ENCODE results near the gene CCDC200. TPM values are rescaled to one million over a fixed set of nuclear protein-coding genes. Genes with fewer than 3 reads are reported as not detected.

Gene CCDC200
- total RNA-seq, 1 experiment from 2014 or later, result not detected

- no peaks in the 10 kb centered on the region for H3K27me3 ChIP-seq (ENCODE audit: insufficient read depth, low read length)
- H4K20me1 ChIP-seq (ENCODE audit: control insufficient read depth, insufficient read depth, insufficient read length), result no peaks in the 10 kb centered on the region
- H4K91ac ChIP-seq (ENCODE audit: insufficient read length, low read depth, low read length), result no peak overlapping the region
- no peak overlapping the region for H3K56ac ChIP-seq (ENCODE audit: insufficient read length, low read depth, low read length)
- WGBS (ENCODE audit: extremely low coverage, insufficient read length, low lambda C conversion rate), result no CpG with 5 or more reads among the region's 7 CpGs
- peak overlapping the region; percentile 91 to 95 for H3K4me3 Mint-ChIP-seq
- H2BK12ac ChIP-seq (ENCODE audit: insufficient read length, low read depth, low read length), result no peak overlapping the region
- no peaks in the 10 kb centered on the region for H3K9me3 ChIP-seq (ENCODE audit: control insufficient read depth, low read depth, low read length)
- H2BK120ac ChIP-seq (ENCODE audit: low read depth, low read length, poor library complexity, severe bottlenecking), result no peak overlapping the region
- no peak overlapping the region for H3K4ac ChIP-seq (ENCODE audit: low read depth, low read length)
- H3K23ac ChIP-seq (ENCODE audit: insufficient read length, low read depth, low read length), result no peak overlapping the region
- no peaks in the 10 kb centered on the region for H3K79me1 ChIP-seq (ENCODE audit: insufficient read depth, low read depth, low read length, poor library complexity, severe bottlenecking)
- DNase-seq, result no peak
- no peak overlapping the region for H2BK5ac ChIP-seq (ENCODE audit: insufficient read length, low read length)
- no peak overlapping the region for H2BK20ac ChIP-seq (ENCODE audit: low read depth, low read length, poor library complexity, severe bottlenecking)
- no peak overlapping the region for H2BK15ac ChIP-seq (ENCODE audit: low read depth, low read length)
- peak overlapping the region in 1 of 3 experiments; percentile 96; a peak in 1 of 7 replicates for H3K27ac Mint-ChIP-seq
- no peak overlapping the region for H3T11ph ChIP-seq (ENCODE audit: low read length)
- no peak for TF ChIP-seq CTCF (conservative IDR thresholded peaks at IDR 0.05)
- H3K23me2 ChIP-seq (ENCODE audit: insufficient read length, low read depth, low read length, poor library complexity, severe bottlenecking), result peaks cover 7% of the 10 kb centered on the region
- H4K8ac ChIP-seq (replicated peaks; ENCODE audit: insufficient read length, low read depth, low read length), result no peak overlapping the region
- no peak overlapping the region for H2AK5ac ChIP-seq (ENCODE audit: insufficient read length, low read length)
- peaks cover 17 to 22% of the 10 kb centered on the region in 2 experiments for H3K4me1 Mint-ChIP-seq
- H3K4me2 ChIP-seq (ENCODE audit: insufficient read depth, insufficient read length, low read length), result peak overlapping the region; percentile 70
- H2AFZ ChIP-seq (ENCODE audit: low read length), result no peak overlapping the region
- peaks cover 1 to 16% (median 13%) of the 10 kb centered on the region in 3 experiments; a peak in 6 of 7 replicates for H3K36me3 Mint-ChIP-seq (ENCODE audit: insufficient read depth in 1 of 3, low read depth in 3 of 3)
- H3K9ac ChIP-seq (ENCODE audit: extremely low read depth, insufficient read length, low read length), result no peak overlapping the region
- no peak overlapping the region for H3K14ac ChIP-seq (ENCODE audit: insufficient read depth, low read length)
- no peak overlapping the region for H3K18ac ChIP-seq (ENCODE audit: insufficient read length, low read depth, low read length)
- no peaks in the 10 kb centered on the region for H3K79me2 ChIP-seq (ENCODE audit: insufficient read depth, low read length)
- H3K27me3 Mint-ChIP-seq (ENCODE audit: low read depth), result no peaks in the 10 kb centered on the region; the same call in 1 of the 2 replicates
- H3K4me1 ChIP-seq (ENCODE audit: insufficient read depth, low read length), result peaks cover 3% of the 10 kb centered on the region; the same call in 1 of the 2 replicates
- no peak overlapping the region for H4K5ac ChIP-seq (ENCODE audit: insufficient read length, low read depth, low read length)
- H3K9me3 Mint-ChIP-seq, result no peaks in the 10 kb centered on the region
- no peak overlapping the region for H3K27ac ChIP-seq (ENCODE audit: insufficient read length, low read depth, low read length)
Observed at GRCh38 chr17:43212641-43213490, 15.6 kb downstream of the CCDC200 start.
